ENCODE measurements around the gene ZNF423.

ZNF423 gene

DNA sequence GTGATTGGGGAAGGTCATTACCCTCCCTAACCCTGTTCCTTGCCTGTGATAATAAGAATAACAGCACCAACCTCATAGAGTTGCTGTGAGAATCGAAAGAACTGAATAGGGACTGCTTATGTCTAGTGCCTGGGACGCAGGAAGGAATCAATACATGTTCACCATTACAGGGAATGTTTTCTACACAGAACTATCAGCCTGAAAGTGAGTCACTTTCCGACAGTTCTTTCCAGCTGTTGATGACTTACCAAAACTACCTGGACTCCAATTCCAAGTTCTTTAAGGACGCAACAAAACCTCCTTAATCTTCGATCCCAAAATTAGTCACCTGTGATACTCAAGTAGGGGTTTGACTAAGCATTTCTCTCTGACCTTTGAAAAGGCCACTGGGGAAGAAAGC lies 29.4 kb downstream of the ZNF423 start:
- no peaks in the 10 kb centered on the region for H3K36me3 ChIP-seq (ENCODE audit: control insufficient read depth, insufficient read depth, low read length)
- H3K9ac ChIP-seq (ENCODE audit: low read length): no peak overlapping the region
- no peaks in the 10 kb centered on the region for H3K27me3 ChIP-seq (ENCODE audit: control insufficient read depth, insufficient read depth, low read length)
- H3K4me1 ChIP-seq (ENCODE audit: control insufficient read depth, insufficient read depth, low read length): no peaks in the 10 kb centered on the region
- no peak overlapping the region for H3K4me3 ChIP-seq (ENCODE audit: low read length)
- no peak overlapping the region for H3K27ac ChIP-seq (ENCODE audit: low read depth, low read length)

DNA sequence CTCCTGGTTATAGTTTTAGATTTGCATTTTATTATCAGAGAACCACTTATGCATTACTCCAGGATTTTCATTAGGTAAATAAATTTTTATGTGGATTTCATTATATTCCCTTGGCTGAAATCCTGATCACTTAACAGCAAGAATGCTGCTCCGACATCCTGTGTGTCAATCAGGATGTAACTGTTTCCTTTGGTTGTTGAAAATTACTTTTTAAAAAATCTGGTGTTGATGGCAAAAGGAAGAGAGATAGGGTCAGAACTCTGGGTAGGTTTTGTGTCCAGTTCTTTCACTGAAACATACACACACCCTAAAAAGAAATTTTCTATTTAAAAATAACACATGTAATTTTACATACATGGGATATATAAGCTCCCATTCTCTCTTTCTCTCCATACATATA lies 30.9 kb downstream of the ZNF423 start:
- no peak overlapping the region for H3K27ac ChIP-seq (ENCODE audit: low read depth, low read length)
- H3K4me3 ChIP-seq (ENCODE audit: low read length): no peak overlapping the region
- no peaks in the 10 kb centered on the region for H3K36me3 ChIP-seq (ENCODE audit: control insufficient read depth, insufficient read depth, low read length)
- H3K27me3 ChIP-seq (ENCODE audit: control insufficient read depth, insufficient read depth, low read length): no peaks in the 10 kb centered on the region
- H3K9ac ChIP-seq (ENCODE audit: low read length): no peak overlapping the region
- no peaks in the 10 kb centered on the region for H3K4me1 ChIP-seq (ENCODE audit: control insufficient read depth, insufficient read depth, low read length)

DNA sequence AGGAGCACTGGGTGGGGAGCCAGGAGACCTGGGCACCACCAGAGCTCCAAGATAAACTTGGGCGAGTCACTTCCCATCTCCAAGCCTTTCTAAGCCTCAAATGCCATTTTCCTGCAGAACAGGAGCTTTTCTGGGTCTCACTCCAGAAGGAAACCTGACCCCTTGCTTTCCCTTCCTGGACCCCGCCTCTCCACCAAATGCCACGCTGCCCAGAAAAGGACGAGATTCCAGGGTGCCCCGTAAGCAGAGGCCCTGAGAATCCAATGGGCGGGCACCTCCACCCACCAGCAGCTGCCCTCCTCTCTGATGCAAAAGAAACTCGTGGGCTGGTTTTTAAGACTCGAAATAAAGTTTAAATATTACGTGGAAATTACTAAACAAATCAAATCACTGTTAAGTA lies 31.3 kb downstream of the ZNF423 start:
- no peaks in the 10 kb centered on the region for H3K27me3 ChIP-seq (ENCODE audit: control insufficient read depth, insufficient read depth, low read length)
- H3K4me3 ChIP-seq (ENCODE audit: low read length): no peak overlapping the region
- H3K27ac ChIP-seq (ENCODE audit: low read depth, low read length): no peak overlapping the region
- no peaks in the 10 kb centered on the region for H3K4me1 ChIP-seq (ENCODE audit: control insufficient read depth, insufficient read depth, low read length)
- no peaks in the 10 kb centered on the region for H3K36me3 ChIP-seq (ENCODE audit: control insufficient read depth, insufficient read depth, low read length)
- H3K9ac ChIP-seq (ENCODE audit: low read length): no peak overlapping the region

DNA sequence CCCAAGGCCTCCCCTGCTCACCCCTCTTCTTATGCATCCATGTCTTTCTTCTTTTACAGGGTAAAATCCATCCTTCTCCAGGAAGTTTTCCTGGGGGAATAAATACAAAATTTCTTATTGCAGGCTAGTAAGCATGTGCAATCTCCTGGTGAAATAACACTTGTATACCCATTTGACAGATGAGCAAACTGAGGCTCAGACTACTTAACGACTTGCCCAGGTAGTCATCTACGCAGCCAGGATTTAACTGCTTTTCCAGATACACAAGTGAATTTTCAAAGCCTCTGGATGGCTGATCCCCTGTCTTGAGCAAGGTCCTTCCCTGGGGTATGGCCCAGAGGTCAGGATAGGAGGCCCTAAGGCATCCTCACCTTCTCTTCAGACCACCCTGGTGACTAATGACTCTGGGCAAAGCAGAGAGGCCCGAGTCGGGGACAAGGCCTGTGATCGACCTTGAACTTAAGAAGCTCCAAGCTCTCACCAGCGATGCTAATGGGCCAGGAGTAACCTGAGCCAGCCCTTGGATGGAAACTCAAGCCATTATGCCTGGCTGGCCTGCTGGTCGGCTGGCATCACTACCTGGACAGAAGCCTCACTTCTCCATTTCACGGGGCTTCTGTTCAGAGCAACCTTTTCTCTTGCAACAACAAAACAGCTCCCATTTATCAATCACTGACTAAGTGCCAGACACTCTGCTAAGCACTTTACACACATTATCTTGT lies 33.1 kb downstream of the ZNF423 start:
- H3K4me3 ChIP-seq (ENCODE audit: low read length): no peak overlapping the region
- H3K9ac ChIP-seq (ENCODE audit: low read length): no peak overlapping the region
- H3K4me1 ChIP-seq (ENCODE audit: control insufficient read depth, insufficient read depth, low read length): no peaks in the 10 kb centered on the region
- no peaks in the 10 kb centered on the region for H3K36me3 ChIP-seq (ENCODE audit: control insufficient read depth, insufficient read depth, low read length)
- no peaks in the 10 kb centered on the region for H3K27me3 ChIP-seq (ENCODE audit: control insufficient read depth, insufficient read depth, low read length)
- no peak overlapping the region for H3K27ac ChIP-seq (ENCODE audit: low read depth, low read length)

DNA sequence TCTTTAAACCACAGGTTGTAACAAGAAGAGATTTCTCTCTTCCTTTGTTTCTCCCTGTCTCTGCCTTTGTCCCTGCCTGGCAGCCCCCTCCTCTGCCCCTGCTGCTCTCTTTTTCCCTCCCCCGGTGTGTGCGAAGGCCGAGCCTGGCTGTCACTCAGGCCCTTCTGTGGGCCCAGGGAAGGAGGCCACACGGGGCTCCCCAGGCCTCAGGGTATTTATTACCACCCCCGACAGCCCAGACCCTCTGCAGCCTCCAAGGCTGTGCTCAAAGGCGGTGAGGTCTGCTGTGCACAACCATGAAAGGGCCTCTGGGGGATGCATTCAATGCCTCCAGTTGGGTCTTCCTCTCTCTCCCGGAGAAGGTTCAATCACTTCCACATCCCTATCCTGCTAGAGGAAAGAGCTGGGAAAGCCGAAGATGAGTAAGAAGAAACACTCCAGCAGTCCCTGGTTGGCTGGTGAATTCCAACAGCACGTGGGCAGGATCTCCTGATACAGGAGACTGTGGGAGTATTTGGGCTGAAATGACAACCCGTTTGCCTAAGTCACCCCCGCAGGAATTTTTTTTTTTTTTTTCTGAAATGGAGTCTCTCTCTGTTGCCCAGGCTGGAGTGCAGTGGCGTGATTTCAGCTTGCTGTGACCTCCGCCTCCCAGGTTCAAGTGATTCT lies 34.2 kb downstream of the ZNF423 start:
- Histone ChIP-seq H3K4me3 (ENCODE audit: low read length) (no peak overlapping the region), H3K36me3 (ENCODE audit: control insufficient read depth, insufficient read depth, low read length) (no peaks in the 10 kb centered on the region), H3K27ac (ENCODE audit: low read depth, low read length) (no peak overlapping the region), H3K9ac (ENCODE audit: low read length) (no peak overlapping the region), H3K27me3 (ENCODE audit: control insufficient read depth, insufficient read depth, low read length) (no peaks in the 10 kb centered on the region), H3K4me1 (ENCODE audit: control insufficient read depth, insufficient read depth, low read length) (no peaks in the 10 kb centered on the region)

DNA sequence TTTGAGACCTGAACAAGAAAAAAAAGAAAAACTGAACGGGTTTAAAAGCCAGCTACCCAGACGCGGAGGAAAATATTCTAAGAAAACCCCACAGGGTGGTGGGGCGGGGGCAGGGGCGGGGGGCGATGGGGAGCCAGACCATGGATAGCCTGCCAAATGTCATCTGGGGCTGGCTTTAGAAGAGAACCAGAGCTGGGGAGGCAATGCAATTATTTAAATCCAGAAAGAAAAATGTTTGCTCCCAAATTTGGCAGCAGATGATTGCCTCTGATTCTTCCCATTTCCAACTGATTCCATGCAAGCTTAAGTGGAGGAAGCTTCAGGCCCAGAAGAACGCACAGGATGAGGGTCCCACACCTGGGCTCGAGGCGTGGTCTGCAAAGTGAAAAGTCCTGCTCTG lies 34.8 kb downstream of the ZNF423 start:
- Histone ChIP-seq H3K27ac (ENCODE audit: low read depth, low read length) (no peak overlapping the region), H3K27me3 (ENCODE audit: control insufficient read depth, insufficient read depth, low read length) (no peaks in the 10 kb centered on the region), H3K36me3 (ENCODE audit: control insufficient read depth, insufficient read depth, low read length) (no peaks in the 10 kb centered on the region), H3K4me3 (ENCODE audit: low read length) (no peak overlapping the region), H3K4me1 (ENCODE audit: control insufficient read depth, insufficient read depth, low read length) (no peaks in the 10 kb centered on the region), H3K9ac (ENCODE audit: low read length) (no peak overlapping the region)

DNA sequence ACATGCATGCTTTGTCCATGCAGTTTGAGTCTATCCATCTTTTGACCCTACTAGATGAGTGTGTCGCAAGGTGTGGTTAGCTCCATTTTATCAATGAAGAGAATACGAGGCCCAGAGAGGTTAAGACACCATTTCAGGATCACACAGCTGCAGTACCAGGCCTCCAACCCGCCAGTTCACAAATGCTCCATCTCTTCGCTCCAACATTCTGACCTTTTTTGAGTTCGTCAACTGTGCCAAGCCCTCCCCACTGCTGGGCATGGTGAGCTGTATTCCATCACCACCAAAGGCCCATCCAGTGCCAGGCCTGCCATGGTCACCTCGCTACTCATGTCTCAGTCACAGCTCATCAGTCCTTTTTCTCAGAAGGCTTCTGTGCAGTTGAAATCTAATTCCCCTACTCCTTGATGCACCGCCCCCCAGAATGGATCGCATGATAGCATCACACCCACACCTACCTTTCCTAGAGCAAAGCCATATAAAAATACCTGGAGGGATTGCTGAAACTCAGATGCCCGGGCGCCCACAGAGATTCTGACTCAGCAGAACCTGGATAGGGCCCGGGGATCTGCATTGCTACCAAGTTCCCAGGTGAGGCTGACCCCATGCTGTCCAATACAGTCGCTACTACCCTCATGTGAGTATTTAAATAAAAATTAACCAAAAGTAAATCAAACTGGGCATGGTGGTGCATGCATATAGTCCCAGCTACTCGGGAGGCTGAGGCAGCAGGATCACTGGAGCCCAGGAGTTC lies 38.0 kb downstream of the ZNF423 start:
- Histone ChIP-seq H3K4me1 (ENCODE audit: control insufficient read depth, insufficient read depth, low read length) (no peaks in the 10 kb centered on the region), H3K4me3 (ENCODE audit: low read length) (no peak overlapping the region), H3K27me3 (ENCODE audit: control insufficient read depth, insufficient read depth, low read length) (no peaks in the 10 kb centered on the region), H3K9ac (ENCODE audit: low read length) (no peak overlapping the region), H3K36me3 (ENCODE audit: control insufficient read depth, insufficient read depth, low read length) (no peaks in the 10 kb centered on the region), H3K27ac (ENCODE audit: low read depth, low read length) (no peak overlapping the region)

DNA sequence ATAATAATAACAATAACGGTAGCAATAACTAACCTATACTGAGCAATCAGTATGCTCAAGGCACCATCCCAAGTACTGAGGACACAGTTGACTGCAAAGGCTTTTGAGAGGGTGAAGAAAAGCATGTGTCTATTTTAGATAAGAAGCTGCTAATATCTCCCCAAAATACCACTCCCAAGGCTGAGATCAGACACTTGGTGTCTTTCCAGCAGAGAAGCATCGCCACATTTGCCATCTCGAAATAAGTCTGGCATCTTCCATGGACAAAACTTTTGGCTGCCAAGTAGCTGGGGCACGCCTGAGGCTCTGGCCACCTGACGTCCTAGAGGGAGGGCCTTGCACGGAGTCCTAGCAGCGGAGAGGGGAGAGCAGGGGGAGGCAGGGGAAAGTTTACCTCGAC lies 39.0 kb downstream of the ZNF423 start:
- Histone ChIP-seq H3K4me1 (ENCODE audit: control insufficient read depth, insufficient read depth, low read length) (no peaks in the 10 kb centered on the region), H3K27ac (ENCODE audit: low read depth, low read length) (no peak overlapping the region), H3K9ac (ENCODE audit: low read length) (no peak overlapping the region), H3K36me3 (ENCODE audit: control insufficient read depth, insufficient read depth, low read length) (no peaks in the 10 kb centered on the region), H3K27me3 (ENCODE audit: control insufficient read depth, insufficient read depth, low read length) (no peaks in the 10 kb centered on the region), H3K4me3 (ENCODE audit: low read length) (no peak overlapping the region)

DNA sequence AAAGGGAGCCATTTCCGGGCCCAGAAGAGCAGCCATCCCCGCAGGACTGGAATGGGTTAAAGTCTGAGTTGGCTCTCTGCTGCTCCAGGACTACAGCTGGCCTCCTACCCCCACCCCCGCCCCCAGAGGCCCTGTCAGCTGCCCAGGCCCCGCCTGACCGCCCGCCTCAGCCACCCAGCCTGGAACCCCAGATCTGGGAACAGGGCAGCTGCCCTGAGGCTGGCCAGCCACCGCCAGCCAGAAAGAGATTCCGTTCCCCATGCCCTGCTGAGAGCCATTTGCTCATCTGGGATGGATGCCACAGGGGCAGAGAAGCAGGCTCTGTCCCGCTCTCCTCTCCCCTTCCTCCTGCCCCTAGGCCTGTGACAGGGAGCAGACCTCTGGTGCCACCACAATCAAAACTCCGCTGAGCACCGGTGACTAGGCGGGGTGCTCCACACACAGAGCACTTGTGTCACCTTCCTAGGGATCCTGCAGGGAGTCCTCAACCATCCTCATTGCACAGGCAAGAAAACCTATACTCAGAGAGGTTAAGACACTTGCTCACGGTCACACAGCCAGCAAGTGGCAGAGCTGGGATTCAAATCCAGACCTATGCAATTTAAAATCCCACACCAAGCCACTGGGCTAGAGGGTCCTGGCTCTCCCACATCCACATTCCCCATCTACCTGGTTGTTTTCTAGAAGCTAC lies 44.1 kb downstream of the ZNF423 start:
- no peaks in the 10 kb centered on the region for H3K36me3 ChIP-seq (ENCODE audit: control insufficient read depth, insufficient read depth, low read length)
- H3K27ac ChIP-seq (ENCODE audit: low read depth, low read length): no peak overlapping the region
- no peak overlapping the region for H3K4me3 ChIP-seq (ENCODE audit: low read length)
- no peaks in the 10 kb centered on the region for H3K4me1 ChIP-seq (ENCODE audit: control insufficient read depth, insufficient read depth, low read length)
- H3K27me3 ChIP-seq (ENCODE audit: control insufficient read depth, insufficient read depth, low read length): no peaks in the 10 kb centered on the region
- H3K9ac ChIP-seq (ENCODE audit: low read length): no peak overlapping the region

DNA sequence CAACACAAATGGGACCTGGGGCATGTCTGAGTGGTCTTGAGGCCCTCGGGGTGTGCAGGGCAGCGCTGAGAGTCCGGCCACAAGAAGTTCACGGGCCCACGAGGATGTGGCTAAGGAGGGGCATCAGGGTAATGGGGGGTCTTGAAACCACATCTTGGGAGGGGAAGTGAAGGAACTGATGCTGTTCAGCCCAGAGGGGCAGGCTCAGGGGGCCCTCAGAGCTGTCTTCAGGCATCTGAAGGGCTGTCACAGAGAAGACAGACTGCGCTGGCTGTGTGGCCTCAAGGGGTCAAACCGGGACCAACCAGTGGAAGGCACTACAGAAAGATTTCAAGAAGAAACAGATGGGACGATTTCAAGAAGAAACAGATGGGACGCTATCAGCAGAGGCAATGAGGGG lies 45.1 kb downstream of the ZNF423 start:
- H3K27ac ChIP-seq (ENCODE audit: low read depth, low read length): no peak overlapping the region
- no peak overlapping the region for H3K4me3 ChIP-seq (ENCODE audit: low read length)
- H3K36me3 ChIP-seq (ENCODE audit: control insufficient read depth, insufficient read depth, low read length): no peaks in the 10 kb centered on the region
- H3K4me1 ChIP-seq (ENCODE audit: control insufficient read depth, insufficient read depth, low read length): no peaks in the 10 kb centered on the region
- no peaks in the 10 kb centered on the region for H3K27me3 ChIP-seq (ENCODE audit: control insufficient read depth, insufficient read depth, low read length)
- H3K9ac ChIP-seq (ENCODE audit: low read length): no peak overlapping the region

DNA sequence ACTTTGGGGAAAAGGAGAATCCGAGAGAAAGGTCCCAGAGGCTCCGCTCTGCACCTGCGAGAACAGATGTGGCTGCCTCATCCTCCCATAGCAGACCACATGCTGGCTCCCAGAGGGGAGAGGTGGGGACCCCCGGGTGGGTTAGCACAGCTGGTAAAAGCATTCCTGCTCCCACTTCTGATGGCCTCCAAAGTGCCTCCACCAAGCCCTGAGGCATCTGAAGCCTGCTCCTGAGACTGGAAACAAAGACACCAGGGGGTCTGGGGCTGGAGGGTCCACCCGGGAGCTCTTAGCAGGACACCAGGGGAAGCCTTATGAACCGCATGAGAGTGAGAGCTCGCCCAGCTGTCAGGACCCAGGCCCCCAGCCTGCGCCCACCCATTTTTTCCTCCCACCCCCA lies 46.4 kb downstream of the ZNF423 start:
- Histone ChIP-seq H3K4me3 (ENCODE audit: low read length) (no peak overlapping the region), H3K9ac (ENCODE audit: low read length) (no peak overlapping the region), H3K36me3 (ENCODE audit: control insufficient read depth, insufficient read depth, low read length) (no peaks in the 10 kb centered on the region), H3K4me1 (ENCODE audit: control insufficient read depth, insufficient read depth, low read length) (no peaks in the 10 kb centered on the region), H3K27ac (ENCODE audit: low read depth, low read length) (no peak overlapping the region), H3K27me3 (ENCODE audit: control insufficient read depth, insufficient read depth, low read length) (no peaks in the 10 kb centered on the region)

DNA sequence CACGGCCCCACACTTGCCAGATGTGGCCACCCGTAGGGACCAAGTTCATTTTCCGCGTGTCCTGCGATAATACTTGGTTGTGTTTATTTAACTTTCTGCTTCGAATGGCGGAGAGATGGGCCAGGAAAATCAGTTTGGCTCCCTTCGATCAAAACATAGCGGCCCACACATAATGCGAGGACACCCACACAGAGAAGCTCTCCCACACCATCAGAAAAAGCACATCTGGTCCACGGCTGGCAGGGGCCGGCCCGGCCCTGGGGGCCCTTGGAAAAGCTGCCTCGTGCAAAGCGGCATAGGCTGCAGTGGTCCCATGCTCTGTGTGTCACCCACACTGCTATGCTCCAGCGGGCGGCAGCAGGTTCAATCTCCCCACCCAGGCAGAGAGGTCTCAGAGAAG lies 46.9 kb downstream of the ZNF423 start:
- no peaks in the 10 kb centered on the region for H3K36me3 ChIP-seq (ENCODE audit: control insufficient read depth, insufficient read depth, low read length)
- H3K9ac ChIP-seq (ENCODE audit: low read length): no peak overlapping the region
- no peak overlapping the region for H3K4me3 ChIP-seq (ENCODE audit: low read length)
- H3K4me1 ChIP-seq (ENCODE audit: control insufficient read depth, insufficient read depth, low read length): no peaks in the 10 kb centered on the region
- H3K27ac ChIP-seq (ENCODE audit: low read depth, low read length): no peak overlapping the region
- H3K27me3 ChIP-seq (ENCODE audit: control insufficient read depth, insufficient read depth, low read length): no peaks in the 10 kb centered on the region

Measured in rectal smooth muscle tissue (tissue), 1 donor.